ENCODE measurements around the gene PGGHG. TPM values are rescaled to one million over a fixed set of nuclear protein-coding genes. Genes with fewer than 3 reads are reported as not detected.
A peak's percentile ranks its signal among the peaks of the same experiment; 100 is the strongest.
"Not testable (repeated sequence)": the region's sequence is repeated elsewhere in the genome, so short reads cannot be mapped to it uniquely, and the experiment has no call there.

The PGGHG gene
- total RNA-seq, 1 donor from 2014 or later, result 49.5 TPM

- peak; percentile 88 for DNase-seq (ENCODE audit: low spot score)
- Mint-ChIP-seq H3K27ac (ENCODE audit: unreplicated experiment) (no peak overlapping the region), H3K4me3 (ENCODE audit: unreplicated experiment) (no peak overlapping the region), H3K4me1 (ENCODE audit: low read depth) (peaks cover 13% of the 10 kb centered on the region), H3K27me3 (ENCODE audit: low read depth) (peaks cover 13% of the 10 kb centered on the region), H3K9me3 (ENCODE audit: low read depth) (no peaks in the 10 kb centered on the region), H3K36me3 (ENCODE audit: low read depth) (no peaks in the 10 kb centered on the region)
- no peak for TF ChIP-seq CTCF (IDR thresholded peaks at IDR 0.05)
These were observed 26.6 kb downstream of the PGGHG start for GRCh38 chr11:315516-315994.

- TF ChIP-seq CTCF (IDR thresholded peaks at IDR 0.05), result no peak
- Mint-ChIP-seq H3K9me3 (ENCODE audit: low read depth) (no peaks in the 10 kb centered on the region), H3K36me3 (ENCODE audit: low read depth) (no peaks in the 10 kb centered on the region), H3K27ac (ENCODE audit: unreplicated experiment) (no peak overlapping the region), H3K4me1 (ENCODE audit: low read depth) (peaks cover 18% of the 10 kb centered on the region), H3K27me3 (ENCODE audit: low read depth) (peaks cover 13% of the 10 kb centered on the region), H3K4me3 (ENCODE audit: unreplicated experiment) (no peak overlapping the region)
- DNase-seq (ENCODE audit: low spot score), result peak; percentile 88
These were observed 27.2 kb downstream of the PGGHG start for GRCh38 chr11:316031-316701.

- H3K36me3 Mint-ChIP-seq (ENCODE audit: low read depth), result no peaks in the 10 kb centered on the region
- no peak overlapping the region for H3K4me3 Mint-ChIP-seq (ENCODE audit: unreplicated experiment)
- TF ChIP-seq CTCF (IDR thresholded peaks at IDR 0.05), result no peak
- H3K27ac Mint-ChIP-seq (ENCODE audit: unreplicated experiment), result no peak overlapping the region
- no peak for DNase-seq (ENCODE audit: low spot score)
- H3K27me3 Mint-ChIP-seq (ENCODE audit: low read depth), result peaks cover 13% of the 10 kb centered on the region
- peaks cover 18% of the 10 kb centered on the region for H3K4me1 Mint-ChIP-seq (ENCODE audit: low read depth)
- H3K9me3 Mint-ChIP-seq (ENCODE audit: low read depth), result no peaks in the 10 kb centered on the region
These were observed 28.0 kb downstream of the PGGHG start for GRCh38 chr11:316891-317301.

- Mint-ChIP-seq H3K4me1 (ENCODE audit: low read depth) (peaks cover 18% of the 10 kb centered on the region), H3K4me3 (ENCODE audit: unreplicated experiment) (peak overlapping the region; percentile 33), H3K27me3 (ENCODE audit: low read depth) (peaks cover 13% of the 10 kb centered on the region)
- not testable (repeated sequence) for H3K36me3 Mint-ChIP-seq (ENCODE audit: low read depth); H3K9me3 Mint-ChIP-seq (ENCODE audit: low read depth); H3K27ac Mint-ChIP-seq (ENCODE audit: unreplicated experiment)
- DNase-seq (ENCODE audit: low spot score), result peak; percentile 5
These were observed 28.9 kb downstream of the PGGHG start for GRCh38 chr11:317668-318404.

- H3K36me3 Mint-ChIP-seq (ENCODE audit: low read depth); H3K9me3 Mint-ChIP-seq (ENCODE audit: low read depth); H3K27ac Mint-ChIP-seq (ENCODE audit: unreplicated experiment): not testable (repeated sequence)
- peak; percentile 41 for DNase-seq (ENCODE audit: low spot score)
- H3K4me3 Mint-ChIP-seq (ENCODE audit: unreplicated experiment), result peak overlapping the region; percentile 91
- peaks cover 13% of the 10 kb centered on the region for H3K27me3 Mint-ChIP-seq (ENCODE audit: low read depth)
- peaks cover 15% of the 10 kb centered on the region for H3K4me1 Mint-ChIP-seq (ENCODE audit: low read depth)
These were observed 29.6 kb downstream of the PGGHG start for GRCh38 chr11:318405-319120.
